IMR-90 (cell line): ENCODE measurements around the gene DAGLA. TPM values are rescaled to one million over a fixed set of nuclear protein-coding genes. Genes with fewer than 3 reads are reported as not detected.

ENCODE experiments used
- ATAC-seq: fragments of 200-7000 bp; cut with Tn5 transposase; 2 replicates; pipeline ENCODE4 v1.9.1; 2020; ENCODE audit warnings: low read depth, mild to moderate bottlenecking, moderate library complexity
- BruUV-seq: library from RNA; stranded (reverse); fragments of 400-500 nt; replicated peaks from 2 replicates; lab custom pipeline; 2021; lab: Mats Ljungman, UMichigan
- CTCF ChIA-PET: fragments of 300-600 bp; formaldehyde crosslinking; extraction: SDS; loops from one replicate; lab custom pipeline; 2021; ENCODE audit warnings: antibody characterized with exemption; lab: Yijun Ruan, JAX
- POLR2A ChIA-PET: fragments of 300-600 bp; sonication (Branson Sonifier 250); formaldehyde crosslinking; loops from one replicate; lab custom pipeline; 2022; ENCODE audit warnings: antibody characterized with exemption; ENCODE audit not compliant: unreplicated experiment; lab: Charles Lee
- DNase-seq: peaks from one replicate; pipeline ENCODE4 v3.0.0; 2013
- H2AFZ ChIP-seq: replicated peaks from 2 replicates; pipeline ENCODE3; 2013; ENCODE audit warnings: low read length, mild to moderate bottlenecking; ENCODE audit not compliant: poor library complexity
- H2AK5ac ChIP-seq: 2 replicates; pipeline ENCODE4 v1.6.1; 2013; ENCODE audit warnings: low read depth, low read length, inconsistent platforms
- H2AK9ac ChIP-seq: replicated peaks from 2 replicates; pipeline ENCODE3; 2013; ENCODE audit warnings: mild to moderate bottlenecking, low read depth, low read length, moderate library complexity; ENCODE audit not compliant: poor library complexity
- H2BK120ac ChIP-seq: 2 replicates; pipeline ENCODE4 v1.6.1; 2013; ENCODE audit warnings: low read depth, low read length, inconsistent platforms
- H2BK15ac ChIP-seq: 3 replicates; pipeline ENCODE4 v1.6.1; 2013; ENCODE audit warnings: low read depth, low read length, inconsistent platforms
- H2BK20ac ChIP-seq: 2 replicates; pipeline ENCODE4 v1.6.1; 2013; ENCODE audit warnings: low read depth, mild to moderate bottlenecking, inconsistent platforms, low read length, moderate library complexity
- H2BK5ac ChIP-seq: 2 replicates; pipeline ENCODE4 v1.6.1; 2013; ENCODE audit warnings: mild to moderate bottlenecking, low read depth, low read length, inconsistent platforms; ENCODE audit not compliant: poor library complexity, severe bottlenecking
- H3K14ac ChIP-seq: replicated peaks from 2 replicates; pipeline ENCODE4 v1.6.1; 2013; ENCODE audit warnings: low read depth, low read length, inconsistent platforms
- H3K18ac ChIP-seq: 2 replicates; pipeline ENCODE4 v1.6.1; 2013; ENCODE audit warnings: low read depth, low read length, control low read depth
- H3K23ac ChIP-seq: 2 replicates; pipeline ENCODE4 v1.6.1; 2013; ENCODE audit warnings: low read depth, low read length, inconsistent platforms
- H3K27ac ChIP-seq: 2 replicates; pipeline ENCODE4 v1.5.1; 2013; ENCODE audit warnings: mild to moderate bottlenecking, control low read depth, low read length; ENCODE audit not compliant: insufficient read depth
- H3K27me3 ChIP-seq: 2 replicates; pipeline ENCODE4 v1.6.1; 2013; ENCODE audit warnings: low read length; ENCODE audit not compliant: control insufficient read depth, insufficient read depth
- H3K36me3 ChIP-seq: 2 replicates; pipeline ENCODE4 v1.6.1; 2013; ENCODE audit warnings: low read length, mixed read lengths; ENCODE audit not compliant: control insufficient read depth, insufficient read depth
- H3K4ac ChIP-seq: 2 replicates; pipeline ENCODE4 v1.6.1; 2013; ENCODE audit warnings: low read depth, low read length, inconsistent platforms
- H3K4me1 ChIP-seq: 2 replicates; pipeline ENCODE4 v1.6.1; 2013; ENCODE audit warnings: low read length, mixed read lengths; ENCODE audit not compliant: control insufficient read depth, insufficient read depth
- H3K4me2 ChIP-seq: 2 replicates; pipeline ENCODE4 v1.6.1; 2013; ENCODE audit warnings: low read depth, mild to moderate bottlenecking, control low read depth, low read length, moderate library complexity
- H3K4me3 ChIP-seq: 2 replicates; pipeline ENCODE4 v1.5.1; 2013; ENCODE audit warnings: low read depth, mild to moderate bottlenecking, control low read depth, low read length, moderate library complexity; ENCODE audit not compliant: insufficient read depth
- H3K56ac ChIP-seq: 2 replicates; pipeline ENCODE4 v1.6.1; 2013; ENCODE audit warnings: low read length, inconsistent platforms; ENCODE audit not compliant: insufficient read depth; ENCODE audit errors: extremely low read depth
- H3K79me1 ChIP-seq, 2 experiments: 2 replicates each; pipeline ENCODE4 v1.6.1; 2013; ENCODE audit warnings: low read length in 2 of 2, inconsistent platforms in 1 of 2, low read depth in 1 of 2
- H3K9ac ChIP-seq: 2 replicates; pipeline ENCODE4 v1.6.1; 2013; ENCODE audit warnings: low read depth, low read length, control low read depth
- H3K9me1 ChIP-seq: 2 replicates; pipeline ENCODE4 v1.6.1; 2013; ENCODE audit warnings: low read length, inconsistent platforms; ENCODE audit not compliant: insufficient read depth
- H3K9me3 ChIP-seq: 2 replicates; pipeline ENCODE4 v1.6.1; 2013; ENCODE audit warnings: low read length; ENCODE audit not compliant: control insufficient read depth, insufficient read depth
- H4K20me1 ChIP-seq: 2 replicates; pipeline ENCODE4 v1.6.1; 2013; ENCODE audit warnings: low read length, inconsistent platforms; ENCODE audit not compliant: insufficient read depth
- H4K5ac ChIP-seq: 2 replicates; pipeline ENCODE4 v1.6.1; 2013; ENCODE audit warnings: mild to moderate bottlenecking, low read depth, low read length, control low read depth
- H4K8ac ChIP-seq, 2 experiments: 2 replicates each; pipeline ENCODE4 v1.6.1; 2013; ENCODE audit warnings: low read depth in 2 of 2, low read length in 2 of 2, control low read depth in 1 of 2, inconsistent platforms in 1 of 2
- H4K91ac ChIP-seq: 2 replicates; pipeline ENCODE4 v1.6.1; 2013; ENCODE audit warnings: low read depth, low read length, inconsistent platforms; ENCODE audit not compliant: insufficient read depth
- CEBPB ChIP-seq: IDR thresholded peaks from 2 replicates; pipeline ENCODE4 v1.6.1; 2012; ENCODE audit warnings: low read depth, low read length, improper control_type of control experiment
- CHD1 ChIP-seq: IDR thresholded peaks from 2 replicates; pipeline ENCODE4 v1.6.1; 2012; ENCODE audit warnings: low read depth, low read length, improper control_type of control experiment
- CTCF ChIP-seq: conservative IDR thresholded peaks from 2 replicates; pipeline ENCODE4 v1.5.1; 2012; ENCODE audit warnings: mild to moderate bottlenecking, low read depth, low read length, improper control_type of control experiment
- MAFK ChIP-seq: IDR thresholded peaks from 2 replicates; pipeline ENCODE4 v1.6.1; 2012; ENCODE audit warnings: low read depth, low read length, improper control_type of control experiment
- MAZ ChIP-seq: IDR thresholded peaks from 2 replicates; pipeline ENCODE4 v1.6.1; 2012; ENCODE audit warnings: low read depth, mild to moderate bottlenecking, low read length, improper control_type of control experiment, moderate library complexity, borderline replicate concordance
- POLR2A ChIP-seq: IDR thresholded peaks from 2 replicates; pipeline ENCODE4 v1.6.1; 2012; ENCODE audit warnings: mild to moderate bottlenecking, low read depth, low read length
- RAD21 ChIP-seq: IDR thresholded peaks from 2 replicates; pipeline ENCODE4 v1.6.1; 2012; ENCODE audit warnings: low read length, improper control_type of control experiment
- RCOR1 ChIP-seq: IDR thresholded peaks from 2 replicates; pipeline ENCODE4 v1.6.1; 2012; ENCODE audit warnings: mild to moderate bottlenecking, low read length, improper control_type of control experiment; ENCODE audit not compliant: insufficient replicate concordance
- WGBS, 2 experiments: methylation state at CpG; one replicate each; pipeline versions ENCODE4 v1.1.5 to v1.1.7; 2013; ENCODE audit warnings: missing lambda C conversion rate in 2 of 2; ENCODE audit not compliant: insufficient read length in 1 of 2; ENCODE audit errors: extremely low coverage in 2 of 2; 5-methylcytosine and 5-hydroxymethylcytosine counted together
- dilution Hi-C: fragments of 300-500 bp; cut with HindIII; formaldehyde crosslinking; loops from one replicate; pipeline ENCODE4 v1.14.3; 2018; ENCODE audit warnings: low sequenced_read_pairs; ENCODE audit not compliant: unreplicated experiment
- in situ Hi-C: fragments of 300-500 bp; cut with MboI; formaldehyde crosslinking; loops from 3 replicates; pipeline ENCODE4 v1.14.3; 2019; ENCODE audit warnings: low sequenced_read_pairs, inconsistent platforms, mixed read lengths
- intact Hi-C: fragments of 100-400 bp; cut with micrococcal nuclease; formaldehyde crosslinking; loops from 2 replicates; pipeline ENCODE4 v1.10.0; 2022
- polyA plus RNA-seq, 3 experiments: library from polyadenylated mRNA; depleted of rRNA; stranded (reverse); fragments of >200 nt; gene quantifications; 2 replicates each; pipeline ENCODE4 v1.2.3, GENCODE V29; 2012; ENCODE audit warnings: low replicate concordance in 1 of 3
- total RNA-seq: library from RNA; depleted of rRNA; stranded (reverse); fragments of >200 nt; gene quantifications from 2 replicates; pipeline ENCODE4 v1.2.3, GENCODE V29; 2012

The DAGLA gene
- total and polyA plus RNA-seq, 2 of the 4 experiments (the other 2 are of a cell fraction): 0.90 to 3.8 TPM

- TF ChIP-seq CTCF: peak; percentile 98
- TF ChIP-seq MAFK: no peak
These were observed 53.2 kb downstream of the DAGLA start (continued) for GRCh38 chr11:61733120-61733978.

GRCh38 chr11:61734767-61735166, 54.6 kb downstream of the DAGLA start:
- ChIA-PET POLR2A (no interaction called here), CTCF (interaction anchor here (0.6 kb wide), 1 partner anchor 291 kb away, joined by 3 read pairs; no protein-coding TSS in a partner anchor)
- Histone ChIP-seq H3K27me3 (no peaks in the 10 kb centered on the region), H3K18ac (no peak overlapping the region), H2BK15ac (no peak overlapping the region), H2AK5ac (no peak overlapping the region), H4K8ac (no peak overlapping the region), H2AFZ (no peak overlapping the region), H4K20me1 (no peaks in the 10 kb centered on the region; the same call in 1 of the 2 replicates), H4K91ac (no peak overlapping the region), H3K4me1 (no peaks in the 10 kb centered on the region), H2BK120ac (no peak overlapping the region), H3K9me3 (no peaks in the 10 kb centered on the region), H3K4me3 (no peak overlapping the region), H3K79me1 (no peaks in the 10 kb centered on the region), H3K4me2 (no peak overlapping the region), H3K4ac (no peak overlapping the region), H4K5ac (no peak overlapping the region), H3K56ac (no peak overlapping the region), H3K9ac (no peak overlapping the region), H2AK9ac (no peak overlapping the region), H2BK20ac (no peak overlapping the region), H3K27ac (no peak overlapping the region), H3K36me3 (peaks cover 13% of the 10 kb centered on the region; the same call in 1 of the 2 replicates), H3K14ac (no peak overlapping the region), H3K23ac (no peak overlapping the region), H2BK5ac (no peak overlapping the region), H3K9me1 (no peaks in the 10 kb centered on the region)
- intact Hi-C loops (loop anchor here (10.0 kb wide), 1 partner anchor 150 kb away; the partner anchor contains the start of gene SYT7), in situ Hi-C loops (no loop called here), dilution Hi-C loops (no loop called here)
- no peak for TF ChIP-seq POLR2A
- TF ChIP-seq CEBPB: no peak
- no peak for TF ChIP-seq RCOR1
- TF ChIP-seq MAZ: no peak
- TF ChIP-seq RAD21: no peak
- no peak for TF ChIP-seq CTCF
- TF ChIP-seq CHD1: no peak
- no TSS peak for BruUV-seq
- no peak for ATAC-seq
- WGBS, 2 experiments: 97% methylated on average over 7 of the region's 14 CpGs; no CpG with 5 or more reads in 1 of the 2 experiments
- DNase-seq: no peak
